GM20000 (cell line): ENCODE results near the gene METTL24.
"Not testable (repeated sequence)": the region's sequence is repeated elsewhere in the genome, so short reads cannot be mapped to it uniquely, and the experiment has no call there.

ENCODE experiments used
- DNase-seq: peaks from one replicate; pipeline ENCODE4 v3.0.0; 2012; ENCODE audit warnings: low spot score
- CTCF ChIP-seq: IDR thresholded peaks from 2 replicates; pipeline ENCODE4 v1.5.1; 2012; ENCODE audit warnings: mild to moderate bottlenecking, control low read depth; ENCODE audit errors: extremely low read depth, missing control alignments

Gene METTL24

GRCh38 chr6:110282412-110282811, 75.7 kb downstream of the METTL24 start:
- DNase-seq: no peak
- TF ChIP-seq CTCF: no peak

- DNase-seq: no peak
Measured at GRCh38 chr6:110277100-110277665, 81.0 kb downstream of the METTL24 start.

GRCh38 chr6:110272781-110273180, 85.4 kb downstream of the METTL24 start:
- DNase-seq: not testable (repeated sequence)

More at GRCh38 chr6:110277100-110277665, 81.0 kb downstream of the METTL24 start:
- no peak for TF ChIP-seq CTCF

- DNase-seq: no peak
- TF ChIP-seq CTCF: no peak
Measured at GRCh38 chr6:110271732-110272022, 86.5 kb downstream of the METTL24 start.

- no peak for TF ChIP-seq CTCF
- no peak for DNase-seq
Measured at GRCh38 chr6:110270165-110270564, 88.0 kb downstream of the METTL24 start.

GRCh38 chr6:110269623-110270022, 88.5 kb downstream of the METTL24 start:
- DNase-seq: no peak
- no peak for TF ChIP-seq CTCF

- TF ChIP-seq CTCF: no peak
Measured at GRCh38 chr6:110266996-110267395, 91.2 kb downstream of the METTL24 start.

GRCh38 chr6:110265273-110265672, 92.9 kb downstream of the METTL24 start:
- no peak for TF ChIP-seq CTCF
- peak; percentile 6 for DNase-seq

More at GRCh38 chr6:110266996-110267395, 91.2 kb downstream of the METTL24 start:
- DNase-seq: no peak
